Measurements from ENCODE around the gene LRP2.
"Not testable (repeated sequence)": the region's sequence is repeated elsewhere in the genome, so short reads cannot be mapped to it uniquely, and the experiment has no call there.

The LRP2 gene

GRCh38 chr2:169345486-169346437 is 16.6 kb downstream of the LRP2 start:
- no peak for DNase-seq (ENCODE audit: low spot score)

DNA sequence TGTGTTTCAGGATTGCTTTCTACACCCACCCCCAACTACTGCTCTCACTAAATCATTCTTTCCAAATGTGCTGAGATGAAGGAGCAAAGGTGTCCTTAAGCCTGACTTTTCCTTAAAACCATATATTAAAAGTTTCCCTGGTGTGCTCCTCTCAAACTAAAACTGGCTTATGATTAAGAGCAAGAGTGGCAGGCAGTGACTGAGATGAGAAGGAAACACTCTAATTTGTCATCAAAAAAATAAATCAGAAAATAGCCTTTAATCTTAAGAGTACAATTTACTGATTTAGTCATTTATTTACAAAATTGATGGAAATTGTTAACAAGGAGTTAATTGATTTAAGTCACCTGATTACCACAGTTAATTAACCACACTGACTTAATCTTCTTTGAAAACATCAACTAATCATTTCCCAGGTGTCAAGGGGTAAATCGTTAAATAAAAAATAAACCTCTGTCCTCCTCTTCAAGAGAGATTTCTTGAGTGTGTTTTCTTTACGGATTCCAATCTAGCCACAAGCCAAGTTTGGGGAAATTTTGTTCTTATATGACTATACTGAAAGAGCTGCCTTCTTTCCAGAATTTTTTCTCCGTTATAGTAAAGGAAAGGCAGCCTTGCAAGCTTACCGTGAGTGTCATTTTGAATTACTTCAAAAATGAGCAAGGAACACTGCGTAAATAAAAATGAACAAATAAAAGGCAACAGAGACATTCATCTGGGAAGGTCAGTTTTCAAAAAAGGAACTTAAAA is 17.4 kb downstream of the LRP2 start:
- DNase-seq (ENCODE audit: low spot score) = no peak

GRCh38 chr2:169343202-169343601 is 19.1 kb downstream of the LRP2 start:
- DNase-seq (ENCODE audit: low spot score) = no peak

DNA sequence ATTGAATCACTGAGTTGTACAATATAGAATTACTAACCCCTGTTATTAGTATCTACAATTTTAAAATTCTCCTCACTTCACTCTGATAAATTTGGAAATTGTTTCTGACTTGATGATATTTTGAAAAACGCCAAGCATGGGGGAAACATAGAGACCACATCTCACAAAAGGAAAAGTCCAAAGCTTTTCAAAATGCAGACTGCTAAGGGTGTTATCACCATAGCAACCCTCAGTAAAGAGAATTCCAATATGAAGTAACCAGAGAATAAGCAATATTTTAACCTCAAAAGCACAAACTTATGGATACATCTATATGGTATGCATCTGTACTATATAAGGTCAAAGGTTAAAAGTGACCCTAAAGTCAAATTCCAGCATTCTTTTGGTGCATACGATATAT is 22.7 kb downstream of the LRP2 start:
- no peak for DNase-seq (ENCODE audit: low spot score)

DNA sequence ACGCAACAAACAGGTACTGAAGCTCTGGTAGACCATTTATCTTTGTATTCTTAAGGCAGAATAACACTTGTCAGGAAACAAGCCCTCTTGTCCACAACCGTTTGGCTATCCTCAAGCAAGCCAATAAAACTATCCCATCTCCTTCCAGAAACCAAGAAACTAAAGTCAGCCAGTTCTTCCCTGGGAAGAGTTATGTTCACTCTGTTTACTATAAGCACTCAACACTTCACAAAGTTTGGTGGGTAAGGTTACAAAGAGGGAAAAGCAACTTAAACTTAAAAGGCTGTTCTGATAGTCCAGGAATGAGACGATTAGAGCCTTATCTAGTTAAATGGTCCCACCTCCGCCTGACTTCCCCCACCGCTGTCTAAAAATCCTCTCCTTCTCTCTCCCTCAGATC is 25.6 kb downstream of the LRP2 start:
- no peak for DNase-seq (ENCODE audit: low spot score)

DNA sequence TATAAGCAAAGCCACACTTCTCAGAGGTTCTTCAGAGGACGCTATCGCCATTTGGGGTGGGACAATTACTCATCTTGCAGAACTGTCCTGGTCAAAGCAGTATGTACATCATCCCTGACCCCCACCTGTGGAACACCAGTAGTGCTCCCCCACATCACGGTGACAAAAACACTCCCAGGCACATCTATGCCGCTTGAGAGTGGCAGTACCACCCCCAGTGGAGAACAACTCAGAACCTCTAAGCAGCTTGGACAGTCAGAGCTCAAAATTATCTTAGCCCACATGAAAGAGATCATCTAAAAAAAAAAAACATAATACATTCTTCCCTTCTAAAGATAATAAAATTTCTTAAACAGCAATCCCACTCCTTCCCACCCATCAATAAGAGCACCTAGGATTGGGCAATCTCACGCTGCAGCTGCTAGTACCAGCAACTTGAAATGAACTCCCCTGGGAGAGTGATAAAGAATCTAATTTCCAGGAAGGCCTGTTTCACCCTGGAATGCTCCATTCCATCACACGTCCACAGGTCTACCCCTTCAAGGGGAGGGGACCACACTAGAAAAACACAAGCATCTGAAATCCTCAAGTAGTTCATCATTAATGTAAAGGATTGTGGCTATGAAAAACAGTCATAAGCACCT is 31.7 kb downstream of the LRP2 start:
- DNase-seq (ENCODE audit: low spot score) = no peak

- no peak for DNase-seq (ENCODE audit: low spot score)
Observed at GRCh38 chr2:169329688-169330554, 32.4 kb downstream of the LRP2 start.

DNA sequence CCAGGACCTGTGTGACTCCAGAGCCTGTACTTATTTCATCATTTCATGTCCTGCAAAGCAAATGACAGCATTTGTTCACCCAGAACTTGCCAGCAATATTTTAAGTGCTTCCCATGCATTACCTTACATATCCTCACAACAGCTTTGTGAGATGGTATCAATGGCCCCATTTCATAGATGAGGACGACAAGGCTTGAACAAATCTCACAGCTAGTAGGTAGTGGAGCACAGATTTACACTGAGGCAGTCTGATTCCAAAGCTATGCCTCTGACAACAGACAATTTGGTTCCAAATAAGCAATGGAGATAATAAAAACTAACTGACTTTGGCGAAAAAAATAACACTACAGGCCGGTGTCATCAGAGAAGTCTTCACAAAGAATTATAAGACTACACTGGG is 33.5 kb downstream of the LRP2 start:
- no peak for DNase-seq (ENCODE audit: low spot score)

GRCh38 chr2:169327837-169328236 is 34.5 kb downstream of the LRP2 start:
- not testable (repeated sequence) for DNase-seq (ENCODE audit: low spot score)

- DNase-seq (ENCODE audit: low spot score) = not testable (repeated sequence)
Observed at GRCh38 chr2:169325886-169326285, 36.4 kb downstream of the LRP2 start.

DNA sequence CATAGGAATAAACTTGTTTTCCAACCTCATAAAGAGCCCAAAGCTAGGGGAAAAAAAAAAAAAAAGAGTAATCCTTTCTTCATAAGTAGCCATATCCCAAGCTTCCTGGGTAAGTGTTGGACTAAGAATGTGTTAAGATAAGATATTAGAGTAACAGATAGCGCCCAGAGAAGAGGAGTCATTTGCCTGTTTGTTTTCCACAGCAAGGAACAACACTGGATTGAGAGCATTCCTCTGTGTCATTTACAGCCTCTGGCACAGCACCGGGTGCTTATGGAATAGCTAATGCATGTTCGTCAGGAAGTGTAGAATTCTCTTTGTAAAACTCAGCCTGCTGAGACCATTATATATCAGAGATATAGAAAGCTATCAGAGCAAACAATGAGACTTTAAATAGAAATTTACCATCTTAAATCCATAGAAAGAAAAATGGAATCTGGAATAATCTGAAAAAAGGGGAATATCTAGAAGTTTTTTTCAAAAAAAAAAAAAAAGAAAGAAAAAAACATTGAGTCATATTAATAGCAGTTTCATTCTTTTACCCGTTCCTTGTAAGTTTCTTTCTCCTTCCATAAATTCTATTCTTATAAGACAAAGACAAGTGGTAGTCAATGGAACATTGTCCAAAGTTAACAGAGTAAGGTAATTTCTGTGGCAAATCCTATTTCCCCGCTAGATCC is 37.6 kb downstream of the LRP2 start:
- DNase-seq (ENCODE audit: low spot score) = no peak

DNA sequence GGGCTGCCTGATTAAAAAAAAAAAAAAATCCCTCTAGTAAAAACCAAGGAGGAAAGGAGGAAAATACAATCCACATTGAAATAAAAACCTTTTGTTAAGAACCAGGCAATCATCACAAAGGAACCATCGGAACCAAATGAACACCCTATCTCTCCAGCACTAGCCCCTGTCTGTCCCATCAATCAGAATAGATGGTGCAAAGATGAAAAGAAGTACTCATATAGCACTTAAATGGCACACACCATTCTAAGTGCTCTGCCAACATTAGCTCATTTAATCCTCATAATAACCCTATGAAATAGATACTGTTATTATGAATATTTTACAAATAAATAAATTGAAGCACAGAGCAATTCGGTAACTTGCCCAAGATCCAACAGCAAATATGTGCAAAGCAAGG is 38.5 kb downstream of the LRP2 start:
- no peak for DNase-seq (ENCODE audit: low spot score)

GRCh38 chr2:169320561-169320960 is 41.8 kb downstream of the LRP2 start:
- DNase-seq (ENCODE audit: low spot score) = no peak

DNA sequence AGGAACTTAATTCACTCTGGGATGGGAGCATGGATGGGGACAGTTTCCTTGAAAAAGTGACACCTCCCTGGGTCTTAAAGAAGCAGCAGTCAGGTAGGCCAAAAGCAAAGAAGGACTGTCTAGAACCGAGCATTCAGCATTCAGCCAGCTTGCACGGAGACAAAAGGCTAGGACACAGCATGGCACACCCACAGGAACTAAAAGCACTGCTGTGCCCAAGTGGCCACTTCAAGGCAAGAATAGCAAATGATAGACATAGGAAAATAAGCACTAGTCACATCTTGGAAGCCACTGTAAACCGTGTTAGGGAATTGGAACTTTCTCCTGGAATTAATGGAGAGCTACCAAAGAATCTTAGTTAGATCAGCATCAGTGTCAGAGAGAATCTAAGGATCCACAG is 47.0 kb downstream of the LRP2 start:
- DNase-seq (ENCODE audit: low spot score) = no peak

DNA sequence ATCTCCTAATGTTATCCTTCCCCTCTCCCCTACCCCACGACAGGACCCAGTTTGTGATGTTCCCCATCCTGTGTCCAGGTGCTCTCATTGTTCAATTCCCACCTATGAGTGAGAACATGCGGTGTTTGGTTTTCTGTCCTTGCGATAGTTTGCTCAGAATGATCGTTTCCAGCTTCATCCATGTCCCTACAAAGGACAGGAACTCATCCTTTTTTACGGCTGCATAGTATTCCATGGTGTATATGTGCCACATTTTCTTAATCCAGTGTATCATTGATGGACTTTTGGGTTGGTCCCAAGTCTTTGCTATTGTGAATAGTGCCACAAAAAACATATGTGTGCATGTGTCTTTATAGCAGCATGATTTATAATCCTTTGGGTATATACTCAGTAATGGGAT is 54.0 kb downstream of the LRP2 start:
- DNase-seq (ENCODE audit: low spot score) = not testable (repeated sequence)

- not testable (repeated sequence) for DNase-seq (ENCODE audit: low spot score)
Observed at GRCh38 chr2:169304689-169305088, 57.6 kb downstream of the LRP2 start.

GRCh38 chr2:169303579-169304305 is 58.6 kb downstream of the LRP2 start:
- no peak for DNase-seq (ENCODE audit: low spot score)

- no peak for DNase-seq (ENCODE audit: low spot score)
Observed at GRCh38 chr2:169302364-169302763, 60.0 kb downstream of the LRP2 start.

GRCh38 chr2:169301596-169302335 is 60.6 kb downstream of the LRP2 start:
- DNase-seq (ENCODE audit: low spot score) = no peak

All from hepatic stellate cell (primary cell).